HCT116 (cell line): Measurements from ENCODE around the gene TUBA4A. TPM values are rescaled to one million over a fixed set of nuclear protein-coding genes. Genes with fewer than 3 reads are reported as not detected.

ENCODE experiments used
- ATAC-seq: fragments of 200-7000 bp; cut with Tn5 transposase; 2 replicates; pipeline ENCODE4 v1.9.1; 2020; ENCODE audit warnings: mild to moderate bottlenecking, moderate library complexity
- BruUV-seq: library from RNA; stranded (reverse); fragments of 400-500 nt; replicated peaks from 2 replicates; lab custom pipeline; 2021; lab: Mats Ljungman, UMichigan
- CTCF ChIA-PET: fragments of 300-600 bp; sonication (Branson Sonifier 250); formaldehyde crosslinking; loops from one replicate; lab custom pipeline; 2021; ENCODE audit warnings: antibody characterized with exemption; lab: Charles Lee
- POLR2A ChIA-PET: fragments of 300-600, 350-600 bp; sonication (Branson Sonifier 250); formaldehyde crosslinking; loops from one replicate; lab custom pipeline; 2021; ENCODE audit warnings: antibody characterized with exemption; lab: Charles Lee
- RAD21 ChIA-PET, 2 experiments: fragments of 300-600 bp; sonication (Branson Sonifier 250); formaldehyde crosslinking; loops; one replicate each; lab custom pipeline; 2023; ENCODE audit warnings: low total read pairs in 2 of 2; ENCODE audit not compliant: uncharacterized antibody in 2 of 2, unreplicated experiment in 2 of 2, low non-redundant PET in 1 of 2; lab: Charles Lee
- DNase-seq: peaks from one replicate; pipeline ENCODE4 v3.0.0-alpha.2; 2010; ENCODE audit warnings: low read depth, low spot score
- H2AFZ ChIP-seq: fragments of 200-600 bp; shearing (Covaris generic), sonication (generic); 2 replicates; pipeline ENCODE4 v1.6.1; 2017; ENCODE audit warnings: low read depth, mixed run types, mixed read lengths, antibody characterized with exemption, low read length; ENCODE audit not compliant: poor library complexity, severe bottlenecking
- H3K27ac ChIP-seq: 2 replicates; pipeline ENCODE4 v1.5.1; 2012; ENCODE audit warnings: low read depth, low read length
- H3K27me3 ChIP-seq: fragments of 200-600 bp; sonication (generic); 2 replicates; pipeline ENCODE4 v1.6.1; 2016; ENCODE audit warnings: mixed run types, low read length, mixed read lengths; ENCODE audit not compliant: insufficient read depth
- H3K36me3 ChIP-seq, 2 experiments: fragments of 200-500 bp in 1 of 2; fragments of 200-600 bp in 1 of 2; sonication (Bioruptor generic) in 1 of 2; sonication (generic) in 1 of 2; 2 replicates each; pipeline versions ENCODE4 v1.5.1 to v1.6.1; 2014 to 2016; ENCODE audit warnings: low read length in 2 of 2, inconsistent platforms in 1 of 2, mixed read lengths in 1 of 2, mixed run types in 1 of 2; ENCODE audit not compliant: insufficient read depth in 2 of 2, control insufficient read depth in 1 of 2
- H3K4me1 ChIP-seq, 2 experiments: fragments of 200-600 bp in 1 of 2; sonication (generic) in 1 of 2; 2 replicates each; pipeline versions ENCODE4 v1.5.1 to v1.6.1; 2012 to 2017; ENCODE audit warnings: low read length in 2 of 2, inconsistent platforms in 1 of 2, mild to moderate bottlenecking in 1 of 2, mixed read lengths in 1 of 2, mixed run types in 1 of 2, moderate library complexity in 1 of 2; ENCODE audit not compliant: insufficient read depth in 2 of 2, control insufficient read depth in 1 of 2
- H3K4me2 ChIP-seq: fragments of 200-600 bp; sonication (generic); 2 replicates; pipeline ENCODE4 v1.6.1; 2017; ENCODE audit warnings: mixed run types, low read length, mixed read lengths
- H3K4me3 ChIP-seq, 2 experiments: fragments of 200-600 bp in 1 of 2; sonication (generic) in 1 of 2; replicated peaks in 1 of 2; 2 replicates each; pipeline ENCODE4 v1.5.1; 2011 to 2016; ENCODE audit warnings: low read length in 2 of 2, control low read depth in 1 of 2, low read depth in 1 of 2, mild to moderate bottlenecking in 1 of 2, mixed read lengths in 1 of 2, mixed run types in 1 of 2
- H3K79me2 ChIP-seq: fragments of 200-600 bp; sonication (generic); 2 replicates; pipeline ENCODE4 v1.6.1; 2017; ENCODE audit warnings: mild to moderate bottlenecking, mixed run types, low read length, moderate library complexity, mixed read lengths; ENCODE audit not compliant: insufficient read depth
- H3K9ac ChIP-seq: fragments of 200-600 bp; sonication (generic); 2 replicates; pipeline ENCODE4 v1.6.1; 2016; ENCODE audit warnings: low read length, mixed read lengths
- H3K9me2 ChIP-seq: fragments of 200-600 bp; sonication (generic), shearing (Covaris generic); 2 replicates; pipeline ENCODE4 v1.6.1; 2017; ENCODE audit warnings: mixed run types, mild to moderate bottlenecking, moderate library complexity; ENCODE audit not compliant: insufficient read depth
- H3K9me3 ChIP-seq, 2 experiments: fragments of 200-500 bp in 1 of 2; fragments of 200-600 bp in 1 of 2; sonication (Bioruptor generic) in 1 of 2; sonication (generic) in 1 of 2; 2 replicates each; pipeline ENCODE4 v1.6.1; 2014 to 2017; ENCODE audit warnings: low read length in 2 of 2, mixed read lengths in 2 of 2, inconsistent platforms in 1 of 2, low read depth in 1 of 2, mild to moderate bottlenecking in 1 of 2, mixed run types in 1 of 2, moderate library complexity in 1 of 2; ENCODE audit not compliant: control insufficient read depth in 1 of 2, insufficient read depth in 1 of 2
- H4K20me1 ChIP-seq: fragments of 200-600 bp; sonication (generic), shearing (Covaris generic); 2 replicates; pipeline ENCODE4 v1.6.1; 2017; ENCODE audit warnings: mixed run types, mild to moderate bottlenecking, moderate library complexity; ENCODE audit not compliant: insufficient read depth
- CTCF ChIP-seq, 3 experiments: fragments of 200-600 bp in 1 of 3; sonication (generic) in 1 of 3; IDR thresholded peaks in 2 of 3; conservative IDR thresholded peaks in 1 of 3; 2 replicates each; pipeline ENCODE4 v1.5.1; 2012 to 2017; ENCODE audit warnings: low read depth in 2 of 3, low read length in 2 of 3, antibody characterized with exemption in 1 of 3, borderline replicate concordance in 1 of 3, control low read depth in 1 of 3, mild to moderate bottlenecking in 1 of 3, mixed read lengths in 1 of 3, mixed run types in 1 of 3, moderate library complexity in 1 of 3; ENCODE audit not compliant: insufficient read depth in 1 of 3
- ELF1 ChIP-seq: IDR thresholded peaks from 2 replicates; pipeline ENCODE4 v1.6.1; 2012; ENCODE audit warnings: low read depth, borderline replicate concordance
- POLR2AphosphoS5 ChIP-seq: IDR thresholded peaks from 2 replicates; pipeline ENCODE4 v1.6.1; 2011; ENCODE audit warnings: mild to moderate bottlenecking, low read depth, low read length, moderate library complexity
- intact Hi-C: fragments of 100-400 bp; cut with micrococcal nuclease; formaldehyde crosslinking; loops from 2 replicates; pipeline ENCODE4 v1.10.0; 2022
- total RNA-seq: library from RNA; stranded (reverse); gene quantifications from one replicate; pipeline ENCODE4 v1.2.1, GENCODE V29; 2021; ENCODE audit not compliant: unreplicated experiment
- TF ChIP-seq, protein P1 (sequence below): IDR thresholded peaks from 2 replicates; pipeline ENCODE4 v1.6.1; 2011; ENCODE audit warnings: mild to moderate bottlenecking, low read length, moderate library complexity; ENCODE audit not compliant: insufficient replicate concordance; ENCODE audit errors: extremely low read depth

TUBA4A gene
- total RNA-seq, 1 experiment from 2014 or later: 32.7 TPM

GRCh38 chr2:219297766-219298456 is 44.2 kb upstream of the TUBA4A start:
- TF ChIP-seq CTCF (IDR thresholded peaks at IDR 0.05 in 2 of 3, conservative IDR thresholded peaks at IDR 0.05 in 1 of 3; ENCODE audit: borderline replicate concordance in 1 of 3, insufficient read depth in 1 of 3, low read depth in 2 of 3, low read length in 2 of 3) (peak in 1 of 3 experiments; percentile 30; a peak in 2 of 6 replicates), POLR2AphosphoS5 (no peak)
- ChIA-PET RAD21 (no interaction called here), CTCF (interaction anchor here (1.1 to 1.8 kb wide), 3 partner anchors 10 to 87 kb away, joined by 3 read pairs; partner anchors contain the start of gene DNAJB2), POLR2A (no interaction called here)
- H3K4me3 ChIP-seq: no peak overlapping the region
- H4K20me1 ChIP-seq: no peaks in the 10 kb centered on the region
- H3K4me1 ChIP-seq: peaks cover 3 to 17% of the 10 kb centered on the region in 2 experiments; a peak in 3 of 4 replicates
- H3K36me3 ChIP-seq: no peaks in the 10 kb centered on the region
- no peaks in the 10 kb centered on the region for H3K9me2 ChIP-seq
- DNase-seq (no peak), ATAC-seq (no peak)
- intact Hi-C loops: loop anchor here (1.0 to 5.0 kb wide), 3 partner anchors 71 to 241 kb away; partner anchors contain the start of genes ANKZF1, ATG9A and NHEJ1
- peaks cover 26% of the 10 kb centered on the region; the same call in 1 of the 2 replicates for H3K27me3 ChIP-seq
- no peak overlapping the region for H2AFZ ChIP-seq
- H3K27ac ChIP-seq: no peak overlapping the region
- no peak overlapping the region for H3K4me2 ChIP-seq
- H3K9me3 ChIP-seq: no peaks in the 10 kb centered on the region
- no peaks in the 10 kb centered on the region for H3K79me2 ChIP-seq
- no TSS peak for BruUV-seq
- H3K9ac ChIP-seq: no peak overlapping the region

DNA sequence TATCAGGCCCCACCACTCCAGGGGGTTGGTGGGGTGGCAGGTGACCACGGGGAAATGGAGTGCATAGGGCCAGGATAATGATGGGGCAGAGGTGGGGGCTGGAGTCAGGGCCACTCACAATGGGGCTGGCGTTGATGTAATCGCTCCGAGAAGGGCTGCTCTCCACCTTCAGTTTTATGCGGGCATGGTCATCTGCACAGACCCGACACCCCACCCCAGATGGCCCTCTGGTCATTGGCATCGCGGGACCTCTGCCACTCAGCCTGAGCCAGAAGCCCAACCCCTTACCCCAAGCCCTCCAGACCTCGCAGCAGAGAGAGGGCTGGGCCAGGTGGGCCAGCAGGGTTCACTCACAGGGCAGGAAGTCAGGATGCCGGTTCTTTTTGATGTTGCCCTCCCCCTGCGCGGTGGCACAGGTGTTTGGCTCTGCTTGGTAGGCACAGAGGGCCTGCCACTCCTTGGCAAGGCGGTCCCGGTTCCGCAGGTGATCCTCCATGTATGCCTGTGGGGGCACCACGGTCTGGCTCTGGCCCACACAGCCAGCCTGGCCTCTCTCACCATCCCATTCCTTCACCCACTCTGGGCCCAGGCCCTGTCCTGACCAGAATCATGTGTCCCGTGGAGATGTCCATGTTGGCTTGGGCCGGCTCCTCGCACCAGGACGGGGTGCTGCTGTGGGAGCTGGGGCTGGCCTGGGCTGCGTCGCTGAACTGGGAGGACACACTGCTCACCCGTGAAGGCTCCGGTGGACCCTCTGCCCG is 43.1 kb upstream of the TUBA4A start:
- ChIA-PET CTCF (interaction anchor here (1.8 to 4.5 kb wide), 2 partner anchors 19 to 85 kb away, joined by 3 to 71 read pairs; partner anchors contain the start of gene DNAJB2), POLR2A (no interaction called here), RAD21 (no interaction called here)
- no peak overlapping the region for H3K4me2 ChIP-seq
- no peaks in the 10 kb centered on the region for H3K9me3 ChIP-seq
- H3K4me1 ChIP-seq: peaks cover 3 to 17% of the 10 kb centered on the region in 2 experiments; a peak in 3 of 4 replicates
- TF ChIP-seq ELF1: no peak
- TF ChIP-seq, protein P1, sequence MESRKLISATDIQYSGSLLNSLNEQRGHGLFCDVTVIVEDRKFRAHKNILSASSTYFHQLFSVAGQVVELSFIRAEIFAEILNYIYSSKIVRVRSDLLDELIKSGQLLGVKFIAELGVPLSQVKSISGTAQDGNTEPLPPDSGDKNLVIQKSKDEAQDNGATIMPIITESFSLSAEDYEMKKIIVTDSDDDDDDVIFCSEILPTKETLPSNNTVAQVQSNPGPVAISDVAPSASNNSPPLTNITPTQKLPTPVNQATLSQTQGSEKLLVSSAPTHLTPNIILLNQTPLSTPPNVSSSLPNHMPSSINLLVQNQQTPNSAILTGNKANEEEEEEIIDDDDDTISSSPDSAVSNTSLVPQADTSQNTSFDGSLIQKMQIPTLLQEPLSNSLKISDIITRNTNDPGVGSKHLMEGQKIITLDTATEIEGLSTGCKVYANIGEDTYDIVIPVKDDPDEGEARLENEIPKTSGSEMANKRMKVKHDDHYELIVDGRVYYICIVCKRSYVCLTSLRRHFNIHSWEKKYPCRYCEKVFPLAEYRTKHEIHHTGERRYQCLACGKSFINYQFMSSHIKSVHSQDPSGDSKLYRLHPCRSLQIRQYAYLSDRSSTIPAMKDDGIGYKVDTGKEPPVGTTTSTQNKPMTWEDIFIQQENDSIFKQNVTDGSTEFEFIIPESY: no peak
- H2AFZ ChIP-seq: no peak overlapping the region
- H3K79me2 ChIP-seq: no peaks in the 10 kb centered on the region
- DNase-seq: no peak
- ATAC-seq: no peak
- H4K20me1 ChIP-seq: no peaks in the 10 kb centered on the region
- H3K27me3 ChIP-seq: peaks cover 15% of the 10 kb centered on the region; the same call in 1 of the 2 replicates
- H3K36me3 ChIP-seq: no peaks in the 10 kb centered on the region
- no peak overlapping the region for H3K9ac ChIP-seq
- no TSS peak for BruUV-seq
- no peak overlapping the region for H3K4me3 ChIP-seq
- H3K9me2 ChIP-seq: no peaks in the 10 kb centered on the region
- H3K27ac ChIP-seq: no peak overlapping the region
- intact Hi-C loops: loop anchor here (5.0 kb wide), 2 partner anchors 70 to 240 kb away; partner anchors contain the start of genes ANKZF1 and ATG9A
